ENCODE results near the gene MED1. TPM values are rescaled to one million over a fixed set of nuclear protein-coding genes. Genes with fewer than 3 reads are reported as not detected.
"Not testable (repeated sequence)": the region's sequence is repeated elsewhere in the genome, so short reads cannot be mapped to it uniquely, and the experiment has no call there.

Gene MED1
- total and polyA plus RNA-seq, 12 donors: 5.8 to 27.3 (median 25.5) TPM

- no peaks in the 10 kb centered on the region for H3K9me3 ChIP-seq
- no peak overlapping the region for H3K4me3 ChIP-seq
- intact Hi-C loops (cut with DNase I): no loop called here
- no peak for DNase-seq
- no peaks in the 10 kb centered on the region for H3K4me1 ChIP-seq
- peaks cover 0 to 100% (median 78%) of the 10 kb centered on the region in 9 donors for H3K36me3 ChIP-seq
- no peak for ATAC-seq
- H3K27ac ChIP-seq: no peak overlapping the region
- H3K27me3 ChIP-seq: no peaks in the 10 kb centered on the region
- no peak for TF ChIP-seq CTCF (IDR thresholded peaks at IDR 0.05)
Measured at GRCh38 chr17:39443326-39443725, 7.7 kb downstream of the MED1 start.

GRCh38 chr17:39439868-39440267, 11.2 kb downstream of the MED1 start:
- H3K9me3 ChIP-seq; ATAC-seq; H3K4me1 ChIP-seq; H3K27ac ChIP-seq; H3K4me3 ChIP-seq; H3K27me3 ChIP-seq; DNase-seq; intact Hi-C loops (cut with DNase I): not testable (repeated sequence)
- WGBS, 2 donors: 96 to 100% methylated on average over 2 of the region's 2 CpGs
- H3K36me3 ChIP-seq: peaks cover 0 to 100% (median 76%) of the 10 kb centered on the region in 9 donors

GRCh38 chr17:39429600-39429999, 21.5 kb downstream of the MED1 start:
- no peak overlapping the region for H3K4me3 ChIP-seq
- no peak for TF ChIP-seq CTCF (IDR thresholded peaks at IDR 0.05)
- no peak overlapping the region for H3K27ac ChIP-seq
- WGBS, 2 donors: 98% methylated on average over 4 of the region's 4 CpGs
- H3K4me1 ChIP-seq: peaks cover 0 to 5% (median 0%) of the 10 kb centered on the region in 9 donors
- intact Hi-C loops (cut with DNase I): no loop called here
- no peaks in the 10 kb centered on the region for H3K27me3 ChIP-seq
- ATAC-seq (no peak), DNase-seq (no peak)
- peaks cover 2 to 100% (median 83%) of the 10 kb centered on the region in 9 donors for H3K36me3 ChIP-seq
- no peaks in the 10 kb centered on the region for H3K9me3 ChIP-seq

GRCh38 chr17:39416141-39416540, 34.9 kb downstream of the MED1 start:
- no peak for TF ChIP-seq CTCF (IDR thresholded peaks at IDR 0.05)
- DNase-seq (no peak), ATAC-seq (no peak)
- H3K4me1 ChIP-seq: no peaks in the 10 kb centered on the region
- no peaks in the 10 kb centered on the region for H3K9me3 ChIP-seq
- H3K27ac ChIP-seq: no peak overlapping the region
- H3K36me3 ChIP-seq: peaks cover 0 to 100% (median 63%) of the 10 kb centered on the region in 9 donors
- 71 to 76% methylated on average over 1 of the region's 1 CpG for WGBS, 2 donors
- no peaks in the 10 kb centered on the region for H3K27me3 ChIP-seq
- intact Hi-C loops (cut with DNase I): loop anchor here in 1 of 10 donors (10.0 kb wide), 1 partner anchor 109 kb away; no protein-coding TSS in a partner anchor
- no peak overlapping the region for H3K4me3 ChIP-seq

GRCh38 chr17:39410279-39410678, 40.8 kb downstream of the MED1 start:
- Histone ChIP-seq H3K27ac (no peak overlapping the region), H3K36me3 (peaks cover 0 to 100% (median 63%) of the 10 kb centered on the region in 9 donors), H3K4me3 (no peak overlapping the region), H3K27me3 (no peaks in the 10 kb centered on the region), H3K4me1 (peaks cover 0 to 14% (median 5%) of the 10 kb centered on the region in 9 donors), H3K9me3 (no peaks in the 10 kb centered on the region)
- 95 to 96% methylated on average over 13 of the region's 13 CpGs for WGBS, 2 donors
- intact Hi-C loops (cut with DNase I): loop anchor here in 1 of 10 donors (10.0 kb wide), 1 partner anchor 115 kb away; no protein-coding TSS in a partner anchor
- ATAC-seq (no peak), DNase-seq (no peak)
- no peak for TF ChIP-seq CTCF (IDR thresholded peaks at IDR 0.05)
